Activated CD4-positive, alpha-beta memory T cell treated with anti-CD3 and anti-CD28 coated beads, Interleukin-2, amount 10 ng/mL, durations not matched to agents 7 days and 5 days (primary cell): ENCODE data around the gene AGPAT1. TPM values are rescaled to one million over a fixed set of nuclear protein-coding genes. Genes with fewer than 3 reads are reported as not detected.
A peak's percentile ranks its signal among the peaks of the same experiment; 100 is the strongest.

Experiments
- CTCF ChIA-PET: fragments of 350-600 bp; sonication (Branson Sonifier 250); formaldehyde crosslinking; loops from one replicate; lab custom pipeline; 2021; ENCODE audit warnings: antibody characterized with exemption, inconsistent platforms; lab: Charles Lee
- POLR2A ChIA-PET: fragments of 350-600 bp; sonication (Branson Sonifier 250); formaldehyde crosslinking; loops from one replicate; lab custom pipeline; 2021; ENCODE audit warnings: antibody characterized with exemption; lab: Charles Lee
- DNase-seq: peaks from one replicate; pipeline ENCODE4 v3.0.0-alpha.2; 2020
- H3K27ac Mint-ChIP-seq: one replicate; pipeline ENCODE4 v1.8.0; 2021; ENCODE audit warnings: mild to moderate bottlenecking, mixed read lengths
- H3K27me3 Mint-ChIP-seq: one replicate; pipeline ENCODE4 v1.8.0; 2021; ENCODE audit warnings: mixed read lengths
- H3K36me3 Mint-ChIP-seq: one replicate; pipeline ENCODE4 v1.8.0; 2021; ENCODE audit warnings: low read depth, mixed read lengths
- H3K4me1 Mint-ChIP-seq: one replicate; pipeline ENCODE4 v1.8.0; 2021; ENCODE audit warnings: mixed read lengths
- H3K4me3 Mint-ChIP-seq: one replicate; pipeline ENCODE4 v1.8.0; 2021; ENCODE audit warnings: mild to moderate bottlenecking, mixed read lengths
- H3K9me3 Mint-ChIP-seq: one replicate; pipeline ENCODE4 v1.8.0; 2021; ENCODE audit warnings: mixed read lengths
- total RNA-seq, 2 experiments: library from RNA; stranded (reverse); gene quantifications; one replicate each; pipeline ENCODE4 v1.2.3, GENCODE V29; 2021

AGPAT1 gene
- total RNA-seq, 2 experiments from 2014 or later, result 42.7 to 43.1 TPM

GRCh38 chr6:32127717-32128592 is 47.9 kb downstream of the AGPAT1 start, which contains the start of gene ATF6B:
Gene ATF6B (minus strand): TSS chr6:32128246. CDS start chr6:32128207, 39 bp downstream.
- H3K4me1 Mint-ChIP-seq, result peaks cover 48% of the 10 kb centered on the region
- H3K27ac Mint-ChIP-seq, result peak within 1 kb of the TSS; percentile 92
- H3K27me3 Mint-ChIP-seq, result peaks cover 4% of the 10 kb centered on the region
- POLR2A ChIA-PET, result interaction anchor here (0.6 to 3.6 kb wide), 20 partner anchors 9 to 844 kb away, joined by 3 to 31 read pairs (median 6); partner anchors contain the start of genes AGPAT1, DXO, EHMT2 and GPSM3
- peak within 1 kb of the TSS; percentile 92 for H3K4me3 Mint-ChIP-seq
- DNase-seq, result peak; percentile 98
- H3K36me3 Mint-ChIP-seq, result peaks cover 33% of the 10 kb centered on the region
- no peaks in the 10 kb centered on the region for H3K9me3 Mint-ChIP-seq
- CTCF ChIA-PET, result interaction anchor here (0.6 to 2.9 kb wide), 4 partner anchors 10 to 711 kb away, joined by 3 to 21 read pairs (median 12); partner anchors contain the start of gene TAP2

- POLR2A ChIA-PET, result interaction anchor here (1.0 to 3.6 kb wide), 11 partner anchors 9 to 845 kb away, joined by 3 to 31 read pairs (median 7); partner anchors contain the start of genes AGPAT1, GPSM3, PBX2 and RNF5
- Mint-ChIP-seq H3K4me3 (peak overlapping the region; percentile 92), H3K36me3 (peaks cover 35% of the 10 kb centered on the region), H3K27ac (peak overlapping the region; percentile 92), H3K9me3 (no peaks in the 10 kb centered on the region), H3K27me3 (peaks cover 3% of the 10 kb centered on the region), H3K4me1 (peaks cover 48% of the 10 kb centered on the region)
- DNase-seq, result no peak
- CTCF ChIA-PET, result interaction anchor here (1.5 to 2.9 kb wide), 3 partner anchors 9 to 711 kb away, joined by 3 to 21 read pairs (median 20); partner anchors contain the start of gene TAP2
Observed at GRCh38 chr6:32127409-32127716, 48.5 kb downstream of the AGPAT1 start.

GRCh38 chr6:32126880-32127279 is 49.0 kb downstream of the AGPAT1 start:
- Mint-ChIP-seq H3K27me3 (no peaks in the 10 kb centered on the region), H3K27ac (peak overlapping the region; percentile 92), H3K4me1 (peaks cover 48% of the 10 kb centered on the region), H3K36me3 (peaks cover 39% of the 10 kb centered on the region), H3K9me3 (no peaks in the 10 kb centered on the region), H3K4me3 (peak overlapping the region; percentile 92)
- no peak for DNase-seq
- ChIA-PET CTCF (interaction anchor here (0.6 to 2.9 kb wide), 3 partner anchors 8 to 80 kb away, joined by 3 to 21 read pairs (median 20); no protein-coding TSS in a partner anchor), POLR2A (interaction anchor here (1.0 to 3.6 kb wide), 8 partner anchors 8 to 845 kb away, joined by 3 to 31 read pairs (median 8); partner anchors contain the start of genes AGPAT1, GPSM3 and RNF5)

GRCh38 chr6:32123681-32124080 is 52.2 kb downstream of the AGPAT1 start:
- no peak overlapping the region for H3K27ac Mint-ChIP-seq
- peaks cover 31% of the 10 kb centered on the region for H3K4me1 Mint-ChIP-seq
- no peak for DNase-seq
- H3K4me3 Mint-ChIP-seq, result no peak overlapping the region
- H3K27me3 Mint-ChIP-seq, result no peaks in the 10 kb centered on the region
- no peaks in the 10 kb centered on the region for H3K9me3 Mint-ChIP-seq
- POLR2A ChIA-PET, result no interaction called here
- H3K36me3 Mint-ChIP-seq, result peaks cover 66% of the 10 kb centered on the region
- CTCF ChIA-PET, result no interaction called here

GRCh38 chr6:32120573-32121059 is 55.3 kb downstream of the AGPAT1 start:
- CTCF ChIA-PET, result no interaction called here

GRCh38 chr6:32118782-32119628 is 56.9 kb downstream of the AGPAT1 start:
- Mint-ChIP-seq H3K9me3 (no peaks in the 10 kb centered on the region), H3K27ac (peak overlapping the region; percentile 24), H3K36me3 (peaks cover 69% of the 10 kb centered on the region), H3K4me1 (peaks cover 4% of the 10 kb centered on the region), H3K27me3 (no peaks in the 10 kb centered on the region), H3K4me3 (no peak overlapping the region)
- peak; percentile 78 for DNase-seq
- ChIA-PET CTCF (interaction anchor here (0.9 to 2.5 kb wide), 14 partner anchors 9 to 135 kb away, joined by 3 to 21 read pairs (median 4); partner anchors contain the start of genes ATF6B and FKBPL), POLR2A (interaction anchor here (1.0 to 2.4 kb wide), 4 partner anchors 9 to 76 kb away, joined by 4 to 10 read pairs (median 8); partner anchors contain the start of genes ATF6B and FKBPL)

More at GRCh38 chr6:32120573-32121059, 55.3 kb downstream of the AGPAT1 start:
- Mint-ChIP-seq H3K4me1 (peaks cover 8% of the 10 kb centered on the region), H3K27me3 (no peaks in the 10 kb centered on the region), H3K27ac (no peak overlapping the region), H3K9me3 (no peaks in the 10 kb centered on the region), H3K36me3 (peaks cover 68% of the 10 kb centered on the region), H3K4me3 (no peak overlapping the region)
- POLR2A ChIA-PET, result interaction anchor here (1.0 to 1.3 kb wide), 2 partner anchors 9 to 11 kb away, joined by 3 read pairs; partner anchors contain the start of genes FKBPL and TNXB
- DNase-seq, result no peak

Other genes with a start within 250 kb of the AGPAT1 start
- 1 to 10 TPM in 1 of 2 experiments, under 1 TPM in 1; 0.45 to 1.0 TPM for gene C2, start 248.4 kb downstream of the AGPAT1 start, total RNA-seq
- under 1 TPM; 0.58 to 0.60 TPM for gene CFB, start 230.0 kb downstream of the AGPAT1 start, total RNA-seq
- gene NELFE, start 217.1 kb downstream of the AGPAT1 start, total RNA-seq, result 10 to 100 TPM; 69.6 to 70.6 TPM
- 10 to 100 TPM; 69.4 to 74.2 TPM for gene SKIC2, start 216.9 kb downstream of the AGPAT1 start, total RNA-seq
- 10 to 100 TPM; 16.7 to 17.5 TPM for gene DXO, start 203.9 kb downstream of the AGPAT1 start, total RNA-seq
- 1 to 10 TPM; 3.3 to 5.7 TPM for gene C4A, start 194.0 kb downstream of the AGPAT1 start, total RNA-seq
- 1 to 10 TPM; 3.4 to 5.0 TPM for gene C4B, start 161.3 kb downstream of the AGPAT1 start, total RNA-seq
- under 1 TPM in 1 of 2 experiments, not detected in 1; 0.23 TPM for gene CYP21A2, start 137.7 kb downstream of the AGPAT1 start, total RNA-seq
- gene TNXB, start 66.7 kb downstream of the AGPAT1 start, total RNA-seq, result 1 to 10 TPM; 5.7 to 6.4 TPM
- 100 to 1,000 TPM; 142 to 147 TPM for gene ATF6B, start 47.8 kb downstream of the AGPAT1 start, total RNA-seq
- gene FKBPL, start 45.8 kb downstream of the AGPAT1 start, total RNA-seq, result 1 to 10 TPM; 7.6 to 8.6 TPM
- under 1 TPM; 0.13 to 0.28 TPM for gene PRRT1, start 24.1 kb downstream of the AGPAT1 start, total RNA-seq
- gene PPT2, start 21.9 kb downstream of the AGPAT1 start, total RNA-seq, result 1 to 10 TPM; 8.3 to 9.4 TPM
- gene EGFL8, start 11.5 kb downstream of the AGPAT1 start, total RNA-seq, result 1 to 10 TPM; 5.1 to 5.2 TPM
- 10 to 100 TPM; 44.0 to 45.4 TPM for gene RNF5, start 2.3 kb upstream of the AGPAT1 start, total RNA-seq
- 10 to 100 TPM; 27.6 to 29.4 TPM for gene AGER, start 8.2 kb upstream of the AGPAT1 start, total RNA-seq
- 10 to 100 TPM; 69.4 to 73.1 TPM for gene PBX2, start 14.1 kb upstream of the AGPAT1 start, total RNA-seq
- 100 to 1,000 TPM; 287 to 289 TPM for gene GPSM3, start 16.6 kb upstream of the AGPAT1 start, total RNA-seq
- under 1 TPM; 0.15 to 0.60 TPM for gene NOTCH4, start 48.0 kb upstream of the AGPAT1 start, total RNA-seq
- gene TSBP1, start 195.8 kb upstream of the AGPAT1 start, total RNA-seq, result not detected
- gene BTNL2, start 231.1 kb upstream of the AGPAT1 start, total RNA-seq, result not detected